Tibial nerve (tissue), 4 donors: ENCODE data around the gene TBC1D9. TPM values are rescaled to one million over a fixed set of nuclear protein-coding genes. Genes with fewer than 3 reads are reported as not detected.

ENCODE experiments used
- DNase-seq, 2 donors: peaks; one replicate each; pipeline ENCODE4 v3.0.0-alpha.2; 2019; ENCODE audit warnings: low spot score in 2 of 2
- H3K27ac ChIP-seq, 4 donors: fragments of 200-600 bp; sonication (generic) in 3 of 4; one replicate each; pipeline ENCODE4 v1.5.1; 2017 to 2019; ENCODE audit warnings: mild to moderate bottlenecking in 1 of 4
- H3K27me3 ChIP-seq, 2 donors: fragments of 200-600 bp; sonication (generic) in 1 of 2; one replicate each; pipeline versions ENCODE4 v1.5.1 to v1.6.0; 2017 to 2019
- H3K36me3 ChIP-seq, 3 donors: fragments of 200-600 bp; sonication (generic); one replicate each; pipeline ENCODE4 v1.5.1; 2018 to 2019
- H3K4me1 ChIP-seq, 4 donors: fragments of 200-600 bp; sonication (generic) in 3 of 4; one replicate each; pipeline ENCODE4 v1.5.1; 2017 to 2019
- H3K4me3 ChIP-seq, 4 donors: fragments of 200-600 bp; sonication (generic) in 3 of 4; one replicate each; pipeline ENCODE4 v1.5.1; 2017 to 2019; ENCODE audit warnings: mild to moderate bottlenecking in 1 of 4, moderate library complexity in 1 of 4
- H3K9me3 ChIP-seq, 4 donors: fragments of 200-600 bp; sonication (generic) in 3 of 4; one replicate each; pipeline ENCODE4 v1.5.1; 2017 to 2019
- CTCF ChIP-seq, 5 experiments: fragments of 200-600 bp in 3 of 5; fragments of 450-650 bp in 2 of 5; sonication (generic) in 3 of 5; IDR thresholded peaks; one replicate each; pipeline ENCODE4 v1.5.1; 2016 to 2019; ENCODE audit warnings: antibody characterized with exemption in 5 of 5, mild to moderate bottlenecking in 3 of 5, moderate library complexity in 2 of 5
- EP300 ChIP-seq, 2 donors: sonication (generic); formaldehyde crosslinking; IDR thresholded peaks; one replicate each; pipeline ENCODE4 v1.6.1; 2017; ENCODE audit warnings: antibody characterized with exemption in 2 of 2, mild to moderate bottlenecking in 1 of 2
- POLR2A ChIP-seq, 2 donors: fragments of 450-650 bp; IDR thresholded peaks; one replicate each; pipeline ENCODE4 v1.6.1; 2017; ENCODE audit warnings: antibody characterized with exemption in 2 of 2, mild to moderate bottlenecking in 2 of 2, moderate library complexity in 2 of 2
- WGBS, 2 donors: methylation state at CpG; one replicate each; pipeline ENCODE4 v1.1.5; 2018; 5-methylcytosine and 5-hydroxymethylcytosine counted together
- total RNA-seq, 4 donors: library from RNA; depleted of rRNA; stranded (reverse); fragments of >200 nt; gene quantifications; one replicate each; pipeline ENCODE4 v1.1.0, GENCODE V29; 2016

Gene TBC1D9
- total RNA-seq, 4 donors from 2014 or later: 18.4 to 23.7 (median 19.6) TPM

DNA sequence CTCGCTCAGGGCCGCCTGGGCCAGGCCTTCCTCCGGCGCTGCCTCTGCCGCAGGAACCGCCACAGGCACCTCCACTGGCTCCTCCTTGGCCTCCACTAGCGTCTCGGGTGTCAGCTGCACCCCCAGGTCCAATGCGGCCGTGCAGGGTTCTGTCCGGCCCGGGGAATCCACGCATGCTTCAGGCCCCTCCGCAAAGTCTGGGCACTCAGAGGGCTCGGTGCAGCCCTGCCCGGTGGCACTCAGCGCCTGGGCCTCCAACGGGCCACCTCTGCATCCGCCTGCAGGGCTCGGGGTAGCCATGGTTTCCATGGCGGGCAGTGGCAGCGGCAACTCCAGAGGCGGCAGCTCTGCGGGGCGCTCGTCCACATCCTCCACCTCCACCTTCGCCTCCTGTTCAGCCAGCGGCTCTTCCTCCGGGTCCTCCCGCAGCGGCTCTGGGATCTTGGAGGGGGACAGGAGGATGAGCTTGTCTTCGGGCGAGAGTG is 112.6 kb downstream of the TBC1D9 start:
- no peak overlapping the region for H3K27ac ChIP-seq
- no peaks in the 10 kb centered on the region for H3K27me3 ChIP-seq
- peaks cover 0 to 40% (median 0%) of the 10 kb centered on the region in 3 donors for H3K36me3 ChIP-seq
- 98% methylated on average over 29 to 30 of the region's 33 CpGs for WGBS, 2 donors
- TF ChIP-seq EP300 (IDR thresholded peaks at IDR 0.05) (no peak), POLR2A (IDR thresholded peaks at IDR 0.05) (no peak), CTCF (IDR thresholded peaks at IDR 0.05) (no peak)
- H3K4me3 ChIP-seq: no peak overlapping the region
- DNase-seq: no peak
- H3K4me1 ChIP-seq: peaks cover 0 to 3% (median 0%) of the 10 kb centered on the region in 4 donors
- no peaks in the 10 kb centered on the region for H3K9me3 ChIP-seq

GRCh38 chr4:140642674-140643437 is 113.3 kb downstream of the TBC1D9 start:
- H3K4me1 ChIP-seq: peaks cover 0 to 3% (median 0%) of the 10 kb centered on the region in 4 donors
- peaks cover 0 to 40% (median 0%) of the 10 kb centered on the region in 3 donors for H3K36me3 ChIP-seq
- TF ChIP-seq CTCF (IDR thresholded peaks at IDR 0.05) (no peak), EP300 (IDR thresholded peaks at IDR 0.05) (no peak), POLR2A (IDR thresholded peaks at IDR 0.05) (no peak)
- 96% methylated on average over 26 to 33 of the region's 33 CpGs for WGBS, 2 donors
- H3K27me3 ChIP-seq: no peaks in the 10 kb centered on the region
- H3K9me3 ChIP-seq: no peaks in the 10 kb centered on the region
- no peak overlapping the region for H3K27ac ChIP-seq
- DNase-seq: no peak
- H3K4me3 ChIP-seq: no peak overlapping the region

DNA sequence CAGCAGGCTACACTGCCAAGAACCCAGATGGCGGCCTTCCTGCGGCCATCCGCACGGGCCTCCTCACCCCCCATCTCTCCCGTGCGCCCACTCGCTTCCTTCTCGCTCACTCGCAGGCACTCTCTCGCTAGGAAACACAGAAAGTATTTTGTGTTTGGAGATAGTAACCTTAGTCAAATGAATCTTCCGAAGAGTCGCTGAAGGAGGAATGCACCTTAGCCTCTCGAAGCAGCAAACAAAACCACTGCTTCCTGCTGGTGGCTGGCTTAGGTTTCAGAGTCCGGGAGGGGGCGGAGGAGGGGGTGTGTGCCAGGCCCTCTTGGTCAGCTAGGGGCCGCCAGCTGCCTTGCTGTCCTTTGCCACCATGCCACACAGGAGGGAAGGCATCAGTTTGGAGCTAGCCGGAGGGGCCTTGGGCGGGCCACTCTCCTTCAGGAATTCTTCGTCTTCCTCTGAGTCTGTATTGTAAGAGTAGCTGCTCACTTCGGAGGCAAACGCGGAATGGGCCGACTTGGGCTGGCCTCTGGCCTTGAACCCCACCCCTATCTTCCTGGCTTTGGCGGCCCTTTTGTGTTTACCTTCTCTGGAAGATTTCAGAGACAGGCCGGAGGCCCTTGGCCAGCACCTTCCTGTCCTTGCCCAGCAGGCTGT is 114.3 kb downstream of the TBC1D9 start:
- TF ChIP-seq CTCF (IDR thresholded peaks at IDR 0.05): no peak
- no peak for TF ChIP-seq EP300 (IDR thresholded peaks at IDR 0.05)
- TF ChIP-seq POLR2A (IDR thresholded peaks at IDR 0.05): no peak
- H3K9me3 ChIP-seq: no peaks in the 10 kb centered on the region
- peak overlapping the region in 3 of 4 donors; percentile 14 to 52 (median 37) for H3K27ac ChIP-seq
- no peak for DNase-seq
- H3K36me3 ChIP-seq: peaks cover 0 to 47% (median 4%) of the 10 kb centered on the region in 3 donors
- peaks cover 0 to 3% (median 0%) of the 10 kb centered on the region in 4 donors for H3K4me1 ChIP-seq
- peak overlapping the region in 2 of 4 donors; percentile 12 to 32 for H3K4me3 ChIP-seq
- WGBS, 2 donors: 79 to 83% methylated on average over 25 of the region's 25 CpGs
- H3K27me3 ChIP-seq: no peaks in the 10 kb centered on the region

DNA sequence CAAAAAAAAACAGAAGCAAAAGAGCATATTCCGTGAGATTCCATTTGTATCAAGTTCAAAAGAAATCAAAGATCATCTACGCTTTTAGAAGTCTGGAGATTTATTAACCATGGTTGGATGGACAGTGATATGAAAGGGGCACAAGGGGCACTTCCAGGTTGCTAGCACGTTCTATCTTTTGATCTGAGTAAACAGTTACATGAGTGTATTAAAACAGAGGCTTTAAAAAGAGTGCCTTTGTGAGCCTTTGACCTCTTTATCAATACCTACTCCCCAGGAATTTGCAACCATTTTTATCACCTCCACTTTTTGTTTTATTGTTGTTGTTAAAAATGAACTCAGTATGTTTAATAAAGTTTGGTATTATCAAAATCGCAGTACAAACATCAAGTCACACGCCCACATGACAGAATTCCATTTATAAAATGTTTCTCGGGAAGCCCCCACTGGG is 115.1 kb downstream of the TBC1D9 start:
- H3K4me3 ChIP-seq: peak overlapping the region in 2 of 4 donors; percentile 12 to 32
- TF ChIP-seq EP300 (IDR thresholded peaks at IDR 0.05) (no peak), POLR2A (IDR thresholded peaks at IDR 0.05) (no peak), CTCF (IDR thresholded peaks at IDR 0.05) (no peak)
- no peak for DNase-seq
- no peaks in the 10 kb centered on the region for H3K27me3 ChIP-seq
- 73 to 74% methylated on average over 6 of the region's 6 CpGs for WGBS, 2 donors
- peaks cover 0 to 43% (median 4%) of the 10 kb centered on the region in 3 donors for H3K36me3 ChIP-seq
- H3K27ac ChIP-seq: peak overlapping the region in 3 of 4 donors; percentile 14 to 52 (median 37)
- H3K4me1 ChIP-seq: peaks cover 0 to 8% (median 0%) of the 10 kb centered on the region in 4 donors
- H3K9me3 ChIP-seq: no peaks in the 10 kb centered on the region
